GM23248 (cell line): ENCODE data around the gene SNX13.

Experiments used
- EZH2 ChIP-seq: fragments of 200-600 bp; sonication (generic); IDR thresholded peaks from 2 replicates; pipeline ENCODE4 v1.6.1; 2018; ENCODE audit warnings: antibody characterized with exemption, mild to moderate bottlenecking; ENCODE audit not compliant: insufficient read depth, poor library complexity, severe bottlenecking
- EZH2phosphoT487 ChIP-seq: fragments of 200-600 bp; sonication (generic); IDR thresholded peaks from 2 replicates; pipeline ENCODE4 v1.6.1; 2018; ENCODE audit warnings: antibody characterized with exemption, moderate library complexity, mild to moderate bottlenecking, low read depth; ENCODE audit not compliant: insufficient read depth

DNA sequence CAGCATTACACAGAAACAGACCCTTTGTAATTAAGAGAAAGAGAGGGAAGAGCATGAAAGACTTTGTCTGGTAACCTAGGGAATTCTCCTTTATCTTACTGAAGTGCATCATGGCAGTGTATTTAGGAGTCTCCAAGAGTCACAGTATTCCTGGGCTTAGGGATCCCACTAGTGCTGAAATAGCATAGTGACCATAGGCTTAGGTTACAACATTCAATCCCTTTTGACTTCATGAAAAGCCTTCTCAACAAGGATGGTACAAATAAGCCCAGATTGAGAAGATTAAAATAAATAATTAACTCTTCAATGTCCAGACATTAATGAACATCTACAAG lies 76.5 kb downstream of the SNX13 start:
- TF ChIP-seq EZH2 (no peak), EZH2phosphoT487 (no peak)
